Measurements from ENCODE around the gene TTC8.
"Not testable (repeated sequence)": the region's sequence is repeated elsewhere in the genome, so short reads cannot be mapped to it uniquely, and the experiment has no call there.

The TTC8 gene

GRCh38 chr14:88824314-88825077, at the start of gene TTC8:
TTC8 (plus strand) TSS chr14:88824651; CDS start chr14:88824708, 57 bp downstream.
- peak; percentile 93 for DNase-seq

GRCh38 chr14:88775532-88775931, 48.9 kb upstream of the TTC8 start:
- DNase-seq, result no peak

GRCh38 chr14:88785911-88786310, 38.5 kb upstream of the TTC8 start:
- no peak for DNase-seq

- no peak for DNase-seq
Measured at GRCh38 chr14:88786715-88787114, 37.7 kb upstream of the TTC8 start.

GRCh38 chr14:88789573-88789972, 34.9 kb upstream of the TTC8 start:
- DNase-seq, result not testable (repeated sequence)

- DNase-seq, result no peak
Measured at GRCh38 chr14:88790501-88791251, 33.8 kb upstream of the TTC8 start.

GRCh38 chr14:88791252-88791621, 33.2 kb upstream of the TTC8 start:
- no peak for DNase-seq

- no peak for DNase-seq
Measured at GRCh38 chr14:88791629-88792472, 32.6 kb upstream of the TTC8 start.

- DNase-seq, result peak; percentile 83
Measured at GRCh38 chr14:88792473-88793258, 31.8 kb upstream of the TTC8 start, which contains the start of gene EML5. EML5 (minus strand) TSS chr14:88792953; CDS start chr14:88792503, 450 bp downstream.

- no peak for DNase-seq
Measured at GRCh38 chr14:88793259-88793625, 31.2 kb upstream of the TTC8 start.

GRCh38 chr14:88798156-88798555, 26.3 kb upstream of the TTC8 start:
- no peak for DNase-seq

GRCh38 chr14:88799522-88799921, 24.9 kb upstream of the TTC8 start:
- DNase-seq, result no peak

GRCh38 chr14:88802596-88802995, 21.9 kb upstream of the TTC8 start:
- DNase-seq, result no peak

- DNase-seq, result no peak
Measured at GRCh38 chr14:88804035-88804434, 20.4 kb upstream of the TTC8 start.

- no peak for DNase-seq
Measured at GRCh38 chr14:88804477-88804876, 20.0 kb upstream of the TTC8 start.

GRCh38 chr14:88808359-88808758, 16.1 kb upstream of the TTC8 start:
- DNase-seq, result no peak

- no peak for DNase-seq
Measured at GRCh38 chr14:88815980-88816379, 8.5 kb upstream of the TTC8 start.

GRCh38 chr14:88818018-88818417, 6.4 kb upstream of the TTC8 start:
- no peak for DNase-seq

- DNase-seq, result not testable (repeated sequence)
Measured at GRCh38 chr14:88819674-88820073, 4.8 kb upstream of the TTC8 start.

GRCh38 chr14:88821378-88821777, 3.1 kb upstream of the TTC8 start:
- no peak for DNase-seq

- no peak for DNase-seq
Measured at GRCh38 chr14:88821888-88822287, 2.6 kb upstream of the TTC8 start.

- no peak for DNase-seq
Measured at GRCh38 chr14:88823968-88824313, 510 bp upstream of the TTC8 start.

- DNase-seq, result no peak
Measured at GRCh38 chr14:88825078-88825458, 617 bp downstream of the TTC8 start.

All from left hindlimb (tissue), 1 donor.